ENCODE results near the gene GRM1.

- TF ChIP-seq CTCF (IDR thresholded peaks at IDR 0.05) (no peak), POLR2A (IDR thresholded peaks at IDR 0.05) (no peak), POLR2AphosphoS5 (IDR thresholded peaks at IDR 0.05) (no peak)
Observed at GRCh38 chr6:146388736-146389364, 360.0 kb downstream of the GRM1 start.
